Uterus (tissue), 2 donors: Measurements from ENCODE around the gene DNAJC4.

ENCODE experiments used
- POLR2A ChIP-seq, 2 donors: fragments of 450-650 bp; IDR thresholded peaks; one replicate each; pipeline ENCODE4 v1.6.1; 2016; ENCODE audit warnings: antibody characterized with exemption in 2 of 2, mild to moderate bottlenecking in 1 of 2, moderate library complexity in 1 of 2
- TF ChIP-seq, protein P1 (sequence below), 4 experiments: fragments of 200-600 bp in 2 of 4; fragments of 450-650 bp in 2 of 4; sonication (generic) in 2 of 4; IDR thresholded peaks; one replicate each; pipeline ENCODE4 v1.5.1; 2016 to 2019; ENCODE audit warnings: antibody characterized with exemption in 4 of 4, mild to moderate bottlenecking in 2 of 4, moderate library complexity in 1 of 4

DNA sequence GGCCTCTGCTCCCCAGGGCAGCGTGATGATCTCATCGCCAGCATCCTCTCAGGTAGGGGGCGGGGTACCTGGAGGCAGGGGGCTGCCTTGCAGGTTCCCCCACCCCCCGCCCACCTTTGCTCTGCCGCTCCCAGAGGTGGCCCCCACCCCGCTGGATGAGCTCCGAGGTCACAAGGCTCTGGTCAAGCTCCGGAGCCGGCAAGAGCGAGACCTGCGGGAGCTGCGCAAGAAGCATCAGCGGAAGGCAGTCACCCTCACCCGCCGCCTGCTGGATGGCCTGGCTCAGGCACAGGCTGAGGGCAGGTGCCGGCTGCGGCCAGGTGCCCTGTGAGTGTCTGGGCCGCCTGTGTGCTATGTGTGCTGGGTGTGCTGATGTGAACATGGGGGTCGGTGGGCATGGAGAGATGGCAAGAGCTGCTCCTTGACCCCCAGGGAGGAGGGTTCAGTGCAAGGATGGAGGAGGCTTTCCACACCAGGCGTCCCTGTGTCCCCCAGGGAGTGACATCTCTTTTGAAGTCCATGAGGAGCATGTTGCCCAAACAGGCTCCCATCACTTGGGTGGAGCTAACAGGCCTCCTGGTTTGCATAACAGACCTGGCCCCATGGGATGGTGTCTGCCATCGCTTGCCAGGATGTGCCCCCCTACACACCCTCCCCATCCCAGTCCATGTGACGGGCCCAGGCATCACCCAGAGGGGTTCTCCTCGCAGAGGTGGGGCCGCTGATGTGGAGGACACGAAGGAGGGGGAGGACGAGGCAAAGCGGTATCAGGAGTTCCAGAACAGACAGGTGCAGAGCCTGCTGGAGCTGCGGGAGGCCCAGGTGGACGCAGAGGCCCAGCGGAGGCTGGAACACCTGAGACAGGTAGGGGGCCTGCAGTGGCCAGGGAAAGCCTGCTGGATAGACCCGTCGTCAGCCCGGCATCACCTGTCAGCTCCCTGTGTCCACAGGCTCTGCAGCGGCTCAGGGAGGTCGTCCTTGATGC, 35.1 kb downstream of the DNAJC4 start:
- TF ChIP-seq, protein P1, sequence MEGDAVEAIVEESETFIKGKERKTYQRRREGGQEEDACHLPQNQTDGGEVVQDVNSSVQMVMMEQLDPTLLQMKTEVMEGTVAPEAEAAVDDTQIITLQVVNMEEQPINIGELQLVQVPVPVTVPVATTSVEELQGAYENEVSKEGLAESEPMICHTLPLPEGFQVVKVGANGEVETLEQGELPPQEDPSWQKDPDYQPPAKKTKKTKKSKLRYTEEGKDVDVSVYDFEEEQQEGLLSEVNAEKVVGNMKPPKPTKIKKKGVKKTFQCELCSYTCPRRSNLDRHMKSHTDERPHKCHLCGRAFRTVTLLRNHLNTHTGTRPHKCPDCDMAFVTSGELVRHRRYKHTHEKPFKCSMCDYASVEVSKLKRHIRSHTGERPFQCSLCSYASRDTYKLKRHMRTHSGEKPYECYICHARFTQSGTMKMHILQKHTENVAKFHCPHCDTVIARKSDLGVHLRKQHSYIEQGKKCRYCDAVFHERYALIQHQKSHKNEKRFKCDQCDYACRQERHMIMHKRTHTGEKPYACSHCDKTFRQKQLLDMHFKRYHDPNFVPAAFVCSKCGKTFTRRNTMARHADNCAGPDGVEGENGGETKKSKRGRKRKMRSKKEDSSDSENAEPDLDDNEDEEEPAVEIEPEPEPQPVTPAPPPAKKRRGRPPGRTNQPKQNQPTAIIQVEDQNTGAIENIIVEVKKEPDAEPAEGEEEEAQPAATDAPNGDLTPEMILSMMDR (IDR thresholded peaks at IDR 0.05) = no peak
- TF ChIP-seq POLR2A (IDR thresholded peaks at IDR 0.05) = no peak
